ENCODE data around the gene THAP11. TPM values are rescaled to one million over a fixed set of nuclear protein-coding genes. Genes with fewer than 3 reads are reported as not detected.

The THAP11 gene
- total RNA-seq, 1 experiment from 2014 or later = 46.5 TPM

DNA sequence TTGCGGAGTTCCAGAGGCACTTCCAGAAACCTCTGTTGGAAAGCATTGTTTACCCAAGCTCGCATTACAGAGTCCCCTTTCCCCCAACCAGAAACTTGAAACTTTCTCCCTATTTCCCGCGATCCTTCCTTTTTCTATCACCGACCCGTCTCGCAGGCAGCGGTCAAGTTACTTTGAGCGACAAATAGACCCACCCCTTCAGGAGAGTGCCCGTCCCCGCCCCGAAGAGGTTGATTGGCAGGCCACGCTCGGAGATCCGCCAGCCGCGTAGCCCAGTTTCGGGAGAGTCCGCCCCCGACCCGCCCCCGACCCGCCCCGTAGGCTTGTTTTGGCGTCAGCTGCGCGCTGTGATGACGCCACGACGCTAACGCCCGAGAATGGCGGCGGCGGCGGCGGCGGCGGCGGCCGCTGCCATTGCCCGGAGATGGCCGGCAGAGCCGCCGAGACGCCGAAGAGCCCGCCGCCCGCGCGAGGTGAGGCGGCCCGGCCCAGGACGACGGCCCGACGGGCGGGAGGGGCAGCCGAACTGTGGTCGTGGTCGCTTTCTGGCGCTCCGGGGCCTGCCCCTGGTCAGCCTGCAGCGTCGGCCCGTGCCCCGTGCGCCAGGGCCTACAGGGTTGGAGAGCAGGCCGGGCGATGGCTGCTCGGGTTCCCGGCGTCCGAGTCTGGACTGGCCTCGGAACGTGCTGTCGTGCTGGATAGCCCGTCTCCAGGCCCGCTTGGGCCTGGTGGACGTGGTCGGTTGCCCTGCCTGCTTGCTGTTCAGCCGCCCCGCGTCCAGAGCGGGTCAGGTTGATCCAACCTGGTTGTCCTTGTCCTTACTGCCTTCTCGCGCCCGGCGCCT is 51.0 kb downstream of the THAP11 start, which contains the start of gene PSKH1 (continued):
- TF ChIP-seq ZNF425 (CRISPR knock-in tag; conservative IDR thresholded peaks at IDR 0.05) = no peak
- no peak for TF ChIP-seq ZNF671 (CRISPR knock-in tag; IDR thresholded peaks at IDR 0.05)
- no peak for TF ChIP-seq ZBTB43 (CRISPR knock-in tag; IDR thresholded peaks at IDR 0.05)
- no peak for TF ChIP-seq CBFB (CRISPR knock-in tag; IDR thresholded peaks at IDR 0.05; ENCODE audit: low read depth)
- TF ChIP-seq NR3C1 (CRISPR knock-in tag; conservative IDR thresholded peaks at IDR 0.05; ENCODE audit: low read depth) = no peak
- TF ChIP-seq PREB (CRISPR knock-in tag; IDR thresholded peaks at IDR 0.05; ENCODE audit: borderline replicate concordance) = no peak
- no peak for TF ChIP-seq E2F1 (CRISPR knock-in tag; IDR thresholded peaks at IDR 0.05)
- TF ChIP-seq ETV6 (CRISPR knock-in tag; IDR thresholded peaks at IDR 0.05) = peak; percentile 70; the same call in 1 of the 2 replicates
- TF ChIP-seq E2F5 (CRISPR knock-in tag; IDR thresholded peaks at IDR 0.05) = 0 out of 2 replicates have a peak, but pooled peaks have one; percentile 20
- no peak for TF ChIP-seq PRRX2 (CRISPR knock-in tag; IDR thresholded peaks at IDR 0.05)
- TF ChIP-seq ELF4 (CRISPR knock-in tag; IDR thresholded peaks at IDR 0.05; ENCODE audit: low read depth) = no peak
- no peak for TF ChIP-seq FOXJ3 (CRISPR knock-in tag; IDR thresholded peaks at IDR 0.05; ENCODE audit: borderline replicate concordance)
- TF ChIP-seq, protein P1, sequence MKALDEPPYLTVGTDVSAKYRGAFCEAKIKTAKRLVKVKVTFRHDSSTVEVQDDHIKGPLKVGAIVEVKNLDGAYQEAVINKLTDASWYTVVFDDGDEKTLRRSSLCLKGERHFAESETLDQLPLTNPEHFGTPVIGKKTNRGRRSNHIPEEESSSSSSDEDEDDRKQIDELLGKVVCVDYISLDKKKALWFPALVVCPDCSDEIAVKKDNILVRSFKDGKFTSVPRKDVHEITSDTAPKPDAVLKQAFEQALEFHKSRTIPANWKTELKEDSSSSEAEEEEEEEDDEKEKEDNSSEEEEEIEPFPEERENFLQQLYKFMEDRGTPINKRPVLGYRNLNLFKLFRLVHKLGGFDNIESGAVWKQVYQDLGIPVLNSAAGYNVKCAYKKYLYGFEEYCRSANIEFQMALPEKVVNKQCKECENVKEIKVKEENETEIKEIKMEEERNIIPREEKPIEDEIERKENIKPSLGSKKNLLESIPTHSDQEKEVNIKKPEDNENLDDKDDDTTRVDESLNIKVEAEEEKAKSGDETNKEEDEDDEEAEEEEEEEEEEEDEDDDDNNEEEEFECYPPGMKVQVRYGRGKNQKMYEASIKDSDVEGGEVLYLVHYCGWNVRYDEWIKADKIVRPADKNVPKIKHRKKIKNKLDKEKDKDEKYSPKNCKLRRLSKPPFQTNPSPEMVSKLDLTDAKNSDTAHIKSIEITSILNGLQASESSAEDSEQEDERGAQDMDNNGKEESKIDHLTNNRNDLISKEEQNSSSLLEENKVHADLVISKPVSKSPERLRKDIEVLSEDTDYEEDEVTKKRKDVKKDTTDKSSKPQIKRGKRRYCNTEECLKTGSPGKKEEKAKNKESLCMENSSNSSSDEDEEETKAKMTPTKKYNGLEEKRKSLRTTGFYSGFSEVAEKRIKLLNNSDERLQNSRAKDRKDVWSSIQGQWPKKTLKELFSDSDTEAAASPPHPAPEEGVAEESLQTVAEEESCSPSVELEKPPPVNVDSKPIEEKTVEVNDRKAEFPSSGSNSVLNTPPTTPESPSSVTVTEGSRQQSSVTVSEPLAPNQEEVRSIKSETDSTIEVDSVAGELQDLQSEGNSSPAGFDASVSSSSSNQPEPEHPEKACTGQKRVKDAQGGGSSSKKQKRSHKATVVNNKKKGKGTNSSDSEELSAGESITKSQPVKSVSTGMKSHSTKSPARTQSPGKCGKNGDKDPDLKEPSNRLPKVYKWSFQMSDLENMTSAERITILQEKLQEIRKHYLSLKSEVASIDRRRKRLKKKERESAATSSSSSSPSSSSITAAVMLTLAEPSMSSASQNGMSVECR (CRISPR knock-in tag; IDR thresholded peaks at IDR 0.05; ENCODE audit: borderline replicate concordance) = no peak
- no peak for TF ChIP-seq GTF2I (CRISPR knock-in tag; conservative IDR thresholded peaks at IDR 0.05)
- no peak for TF ChIP-seq USF1 (CRISPR knock-in tag; IDR thresholded peaks at IDR 0.05)
- no peak for TF ChIP-seq HMGA2 (CRISPR knock-in tag; IDR thresholded peaks at IDR 0.05)
- no peak for TF ChIP-seq STAT6 (CRISPR knock-in tag; conservative IDR thresholded peaks at IDR 0.05; ENCODE audit: low read depth)
- no peak for TF ChIP-seq ZNF423 (CRISPR knock-in tag; IDR thresholded peaks at IDR 0.05)
- no peak for TF ChIP-seq NR2C2 (CRISPR knock-in tag; IDR thresholded peaks at IDR 0.05)
- TF ChIP-seq ZBTB21 (CRISPR knock-in tag; IDR thresholded peaks at IDR 0.05; ENCODE audit: borderline replicate concordance) = no peak
- no peak for TF ChIP-seq ATF2 (CRISPR knock-in tag; IDR thresholded peaks at IDR 0.05; ENCODE audit: borderline replicate concordance, low read depth)
- no peak for TF ChIP-seq OVOL2 (CRISPR knock-in tag; IDR thresholded peaks at IDR 0.05; ENCODE audit: borderline replicate concordance)
